ENCODE data around the gene MBD2. TPM values are rescaled to one million over a fixed set of nuclear protein-coding genes. Genes with fewer than 3 reads are reported as not detected.
A peak's percentile ranks its signal among the peaks of the same experiment; 100 is the strongest.
"Not testable (repeated sequence)": the region's sequence is repeated elsewhere in the genome, so short reads cannot be mapped to it uniquely, and the experiment has no call there.

Gene MBD2
- total RNA-seq, 1 donor from 2014 or later: 40.4 TPM

- H3K9me3 Mint-ChIP-seq (ENCODE audit: low read depth): no peaks in the 10 kb centered on the region
- no peak for TF ChIP-seq CTCF (IDR thresholded peaks at IDR 0.05; ENCODE audit: unreplicated experiment)
- no peaks in the 10 kb centered on the region for H3K36me3 Mint-ChIP-seq (ENCODE audit: insufficient read depth)
- DNase-seq (ENCODE audit: low spot score, unreplicated experiment): no peak
- H3K27me3 Mint-ChIP-seq: peaks cover 6% of the 10 kb centered on the region
- no peak overlapping the region for H3K27ac Mint-ChIP-seq
- H3K4me3 Mint-ChIP-seq (ENCODE audit: low read depth): no peak overlapping the region
- H3K4me1 Mint-ChIP-seq (ENCODE audit: low read depth): peaks cover 13% of the 10 kb centered on the region
Observed at GRCh38 chr18:54130177-54130576, 94.3 kb downstream of the MBD2 start.

DNA sequence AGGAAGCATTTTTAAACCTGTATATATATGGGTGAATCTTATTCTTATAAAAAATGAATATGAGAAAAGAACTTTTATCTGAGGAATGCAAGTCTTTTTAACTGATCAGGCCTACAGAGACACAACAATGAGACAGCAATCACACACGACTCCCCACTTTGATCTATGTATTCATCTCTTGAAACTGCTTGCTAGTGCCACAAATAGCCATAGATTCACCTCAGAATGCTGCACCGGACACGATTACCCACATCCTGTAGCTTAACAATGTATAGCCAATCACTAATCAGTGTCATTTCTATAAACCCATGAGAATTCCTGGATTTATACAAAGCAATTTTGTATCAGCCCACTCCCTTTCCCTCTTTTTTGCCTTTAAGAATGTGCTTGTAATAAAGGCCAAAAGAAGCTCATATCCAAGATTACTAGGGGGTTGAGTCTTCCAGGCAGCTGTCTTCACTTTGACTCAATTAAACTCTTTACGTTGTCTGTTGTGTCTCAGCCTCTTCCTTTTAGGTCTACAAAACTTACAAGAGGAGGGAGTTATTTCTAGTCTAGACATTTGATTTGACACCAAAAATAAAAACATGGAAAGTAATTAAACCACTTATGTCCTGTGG is 94.9 kb downstream of the MBD2 start:
- Mint-ChIP-seq H3K36me3 (ENCODE audit: insufficient read depth) (no peaks in the 10 kb centered on the region), H3K4me3 (ENCODE audit: low read depth) (no peak overlapping the region), H3K9me3 (ENCODE audit: low read depth) (no peaks in the 10 kb centered on the region), H3K27ac (no peak overlapping the region), H3K27me3 (peaks cover 6% of the 10 kb centered on the region), H3K4me1 (ENCODE audit: low read depth) (peaks cover 13% of the 10 kb centered on the region)
- DNase-seq (ENCODE audit: low spot score, unreplicated experiment): no peak
- no peak for TF ChIP-seq CTCF (IDR thresholded peaks at IDR 0.05; ENCODE audit: unreplicated experiment)

- Mint-ChIP-seq H3K4me3 (ENCODE audit: low read depth) (no peak overlapping the region), H3K4me1 (ENCODE audit: low read depth) (peaks cover 13% of the 10 kb centered on the region), H3K36me3 (ENCODE audit: insufficient read depth) (no peaks in the 10 kb centered on the region), H3K27me3 (peaks cover 6% of the 10 kb centered on the region), H3K9me3 (ENCODE audit: low read depth) (no peaks in the 10 kb centered on the region), H3K27ac (no peak overlapping the region)
- TF ChIP-seq CTCF (IDR thresholded peaks at IDR 0.05; ENCODE audit: unreplicated experiment): peak; percentile 72
- DNase-seq (ENCODE audit: low spot score, unreplicated experiment): no peak
Observed at GRCh38 chr18:54127759-54128378, 96.6 kb downstream of the MBD2 start.

- Mint-ChIP-seq H3K4me3 (ENCODE audit: low read depth) (no peak overlapping the region), H3K27ac (no peak overlapping the region), H3K27me3 (peaks cover 13% of the 10 kb centered on the region), H3K4me1 (ENCODE audit: low read depth) (peaks cover 11% of the 10 kb centered on the region), H3K9me3 (ENCODE audit: low read depth) (no peaks in the 10 kb centered on the region), H3K36me3 (ENCODE audit: insufficient read depth) (no peaks in the 10 kb centered on the region)
- no peak for TF ChIP-seq CTCF (IDR thresholded peaks at IDR 0.05; ENCODE audit: unreplicated experiment)
- DNase-seq (ENCODE audit: low spot score, unreplicated experiment): no peak
Observed at GRCh38 chr18:54125429-54125828, 99.0 kb downstream of the MBD2 start.

GRCh38 chr18:54123720-54124440 is 100.6 kb downstream of the MBD2 start:
- H3K9me3 Mint-ChIP-seq (ENCODE audit: low read depth); H3K4me3 Mint-ChIP-seq (ENCODE audit: low read depth); H3K27ac Mint-ChIP-seq; DNase-seq (ENCODE audit: low spot score, unreplicated experiment); H3K36me3 Mint-ChIP-seq (ENCODE audit: insufficient read depth); H3K4me1 Mint-ChIP-seq (ENCODE audit: low read depth): not testable (repeated sequence)
- peaks cover 17% of the 10 kb centered on the region for H3K27me3 Mint-ChIP-seq
